Forelimb muscle (tissue), 1 donor: ENCODE data around the gene CDK17. TPM values are rescaled to one million over a fixed set of nuclear protein-coding genes. Genes with fewer than 3 reads are reported as not detected.
"Not testable (repeated sequence)": the region's sequence is repeated elsewhere in the genome, so short reads cannot be mapped to it uniquely, and the experiment has no call there.

Experiments used
- DNase-seq: peaks from one replicate; pipeline ENCODE4 v3.0.0-alpha.2; 2013; ENCODE audit warnings: low read depth
- polyA plus RNA-seq: library from polyadenylated mRNA; unstranded; fragments of 120-200 nt; gene quantifications from one replicate; pipeline ENCODE4 v1.2.1, GENCODE V29; 2013; ENCODE audit not compliant: insufficient read length

Gene CDK17
- polyA plus RNA-seq, 1 donor: 27.3 TPM

DNA sequence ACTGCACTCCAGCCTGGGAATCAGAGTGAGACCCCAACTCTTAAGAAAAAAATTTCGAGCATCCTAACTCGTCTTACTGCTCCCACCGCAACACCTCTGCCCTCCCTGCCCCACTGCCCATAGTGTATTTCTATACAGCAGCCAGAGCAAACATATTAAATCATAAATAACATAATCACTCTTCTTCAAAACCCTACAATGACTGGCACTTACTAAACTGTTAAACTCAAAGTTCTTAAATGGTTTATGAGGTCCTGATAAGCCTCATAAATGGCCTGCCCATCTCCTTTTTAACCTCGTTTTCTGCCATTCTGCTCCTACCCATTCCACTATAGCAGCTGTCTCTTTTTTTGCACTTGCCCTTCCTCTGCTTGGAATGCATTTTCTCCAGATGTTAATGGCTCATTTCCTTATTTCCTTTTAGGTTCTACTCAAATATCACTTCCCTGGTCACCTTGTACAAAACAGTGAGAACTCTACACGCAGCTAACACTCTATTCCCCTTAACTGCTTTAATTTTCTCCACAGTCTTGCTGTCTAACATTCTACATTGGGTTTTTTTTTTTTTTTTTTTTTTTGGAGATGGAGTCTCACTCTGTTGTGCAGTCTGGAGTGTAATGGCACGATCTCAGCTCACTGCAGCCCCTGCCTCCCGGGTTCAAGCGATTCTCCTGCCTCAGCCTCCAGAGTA is 45.2 kb downstream of the CDK17 start:
- DNase-seq: no peak

DNA sequence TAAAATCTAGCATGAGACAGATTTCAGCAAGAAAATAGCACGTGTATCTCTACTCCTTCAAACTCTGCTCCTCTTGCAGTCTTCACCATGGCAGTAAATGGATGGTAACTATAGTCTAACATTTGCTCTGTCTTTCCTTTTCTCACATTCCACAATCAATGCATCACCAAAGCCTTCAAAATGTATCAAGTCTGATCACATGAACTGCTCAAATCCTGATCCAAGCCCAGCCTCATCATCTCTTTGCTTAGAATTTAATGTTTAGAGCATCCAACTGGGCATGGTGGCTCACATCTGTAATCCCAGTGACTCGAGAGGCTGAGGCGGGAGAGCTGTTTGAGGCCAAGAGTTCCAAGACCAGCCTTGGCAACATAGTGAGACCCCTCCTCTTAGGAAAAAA is 45.9 kb downstream of the CDK17 start:
- no peak for DNase-seq

DNA sequence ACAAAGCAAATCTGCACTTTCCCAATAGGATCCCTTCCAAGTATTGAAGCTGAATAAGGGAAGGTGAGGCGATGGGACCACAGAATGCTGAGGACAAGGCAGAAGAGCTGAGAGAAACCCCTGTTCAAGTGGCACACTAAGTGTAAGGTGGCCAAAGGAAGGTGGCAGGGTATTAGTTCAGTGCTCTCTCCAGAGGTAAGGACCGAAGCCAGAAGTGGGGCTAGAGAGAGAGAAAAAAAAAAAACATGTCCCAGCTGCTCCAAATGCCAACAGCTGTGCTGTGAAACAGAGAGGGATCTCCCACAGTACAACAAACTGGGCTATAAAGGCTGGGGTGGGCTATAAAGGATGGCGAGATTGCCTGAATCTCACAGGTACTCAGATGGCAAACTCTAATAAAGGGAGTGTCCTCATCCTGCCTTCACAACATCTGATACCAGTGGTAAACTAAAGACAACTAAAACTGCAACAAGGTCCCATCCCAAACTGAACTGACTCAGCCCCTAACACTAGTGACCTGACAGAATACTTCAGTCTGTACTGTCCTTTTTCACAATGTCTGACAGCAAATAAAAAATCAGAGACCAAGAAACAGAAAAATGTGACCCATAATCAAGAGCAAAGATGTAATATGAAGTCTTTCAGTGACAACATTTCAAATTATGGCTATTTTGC is 47.9 kb downstream of the CDK17 start:
- DNase-seq: no peak

DNA sequence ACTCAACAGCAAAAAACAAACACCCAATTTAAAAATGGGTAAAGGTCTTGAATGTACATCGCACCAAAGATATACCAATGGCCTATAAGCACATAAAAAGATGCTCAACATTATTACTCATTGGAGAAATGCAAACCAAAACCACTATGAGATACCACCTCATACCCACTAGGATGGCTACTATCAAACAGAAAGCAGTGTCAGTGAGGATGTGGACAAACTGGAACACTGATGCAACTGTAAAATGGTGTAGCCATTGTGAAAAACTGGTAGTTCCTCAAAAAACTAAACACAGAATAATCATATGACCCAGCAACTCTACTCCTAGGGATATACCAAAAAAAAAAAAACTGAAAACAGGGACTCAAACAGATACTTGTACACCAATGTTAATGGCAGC is 49.3 kb downstream of the CDK17 start:
- DNase-seq: no peak

DNA sequence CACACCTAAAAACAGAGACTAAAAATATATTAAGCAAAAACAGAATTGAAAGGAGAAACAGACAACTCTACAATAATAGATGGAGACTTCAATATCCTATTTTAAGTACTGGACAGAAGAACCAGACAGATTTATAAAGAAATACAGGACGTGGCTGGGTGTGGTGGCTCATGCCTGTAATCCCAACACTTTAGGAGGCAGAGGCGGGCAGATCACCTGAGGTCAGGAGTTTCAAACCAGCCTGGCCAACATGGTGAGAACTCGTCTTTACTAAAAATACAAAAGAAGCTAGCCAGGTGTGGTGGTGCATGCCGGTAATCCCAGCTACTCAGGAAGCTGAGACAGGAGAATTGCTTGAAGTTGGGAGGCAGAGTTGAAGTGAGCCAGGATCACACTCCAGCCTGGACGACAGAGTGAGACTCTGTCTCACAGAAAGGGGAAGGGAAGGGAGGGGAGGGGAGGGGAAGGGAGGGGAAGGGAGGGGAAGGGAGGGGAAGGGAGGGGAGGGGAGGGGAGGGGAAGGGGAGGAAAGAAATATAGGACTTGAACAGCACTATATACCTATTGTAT is 53.0 kb downstream of the CDK17 start:
- DNase-seq: no peak

DNA sequence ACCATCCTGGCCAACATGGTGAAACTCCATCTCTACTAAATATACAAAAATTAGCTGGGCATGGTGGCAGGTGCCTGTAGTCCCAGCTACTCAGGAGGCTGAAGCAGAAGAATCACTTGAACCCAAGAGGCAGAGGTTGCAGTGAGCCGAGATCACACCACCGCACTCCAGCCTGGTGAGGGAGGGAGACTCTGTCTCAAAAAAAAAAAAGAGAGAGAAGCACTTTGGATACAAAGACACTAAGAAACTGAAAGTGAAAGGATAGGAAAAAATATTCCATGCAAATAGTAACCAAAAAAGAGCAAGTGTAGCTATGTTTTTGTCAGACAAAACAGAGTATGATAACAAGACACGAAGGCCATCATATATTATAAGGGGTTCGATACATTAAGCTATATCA is 53.5 kb downstream of the CDK17 start:
- DNase-seq: not testable (repeated sequence)

DNA sequence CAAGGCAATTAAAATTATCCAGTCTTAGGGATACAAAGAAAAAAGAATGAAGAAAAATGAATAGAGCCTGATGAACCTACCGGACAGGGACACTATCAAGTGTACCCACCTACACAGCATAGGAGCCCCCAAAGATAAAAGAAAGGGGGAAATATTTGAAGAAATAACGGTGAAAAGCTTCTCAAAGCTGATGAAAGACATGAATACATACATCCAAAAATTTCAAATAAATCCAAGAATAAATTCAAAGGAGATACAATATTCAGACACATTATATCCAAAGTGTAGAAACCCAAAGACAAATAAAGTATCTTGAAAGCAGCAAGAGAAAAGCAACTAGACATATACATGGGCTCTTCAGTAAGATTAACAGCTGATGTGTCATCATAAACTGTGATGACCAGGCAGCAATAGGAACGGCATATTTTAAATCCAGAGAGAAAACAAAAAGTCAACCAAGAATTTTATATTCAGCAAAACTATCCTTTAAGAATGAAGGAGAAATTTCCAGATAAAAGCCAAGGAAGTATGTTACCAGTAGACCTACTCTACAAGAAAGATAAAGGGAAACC is 56.0 kb downstream of the CDK17 start:
- no peak for DNase-seq

DNA sequence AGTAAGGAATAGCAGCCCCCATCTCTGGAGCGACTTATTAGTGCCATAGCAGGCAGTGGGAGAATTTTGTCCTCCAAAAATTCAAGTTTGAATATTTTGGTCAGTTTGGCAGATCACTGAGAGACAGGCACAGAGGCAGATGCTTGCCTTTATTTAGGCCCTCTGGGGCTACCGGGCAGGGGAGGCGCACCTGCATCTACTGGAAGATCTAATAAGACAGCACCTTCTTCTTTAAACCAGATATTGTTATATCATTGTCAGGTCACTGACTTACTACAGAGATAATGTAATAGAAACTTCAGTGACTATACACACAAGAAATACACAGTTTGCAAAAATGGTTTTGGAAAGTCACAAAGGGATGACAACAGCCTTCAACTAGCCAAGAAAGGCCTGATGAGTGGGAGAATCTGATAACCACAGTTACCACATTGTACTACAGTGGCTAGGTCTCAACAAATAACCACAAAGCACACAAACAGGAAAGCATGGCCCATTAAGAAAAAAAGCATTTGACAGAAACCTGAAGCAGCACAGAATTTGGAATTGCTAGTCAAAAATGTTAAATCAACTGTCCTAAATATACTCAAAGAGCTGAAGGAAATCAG is 56.8 kb downstream of the CDK17 start:
- no peak for DNase-seq

DNA sequence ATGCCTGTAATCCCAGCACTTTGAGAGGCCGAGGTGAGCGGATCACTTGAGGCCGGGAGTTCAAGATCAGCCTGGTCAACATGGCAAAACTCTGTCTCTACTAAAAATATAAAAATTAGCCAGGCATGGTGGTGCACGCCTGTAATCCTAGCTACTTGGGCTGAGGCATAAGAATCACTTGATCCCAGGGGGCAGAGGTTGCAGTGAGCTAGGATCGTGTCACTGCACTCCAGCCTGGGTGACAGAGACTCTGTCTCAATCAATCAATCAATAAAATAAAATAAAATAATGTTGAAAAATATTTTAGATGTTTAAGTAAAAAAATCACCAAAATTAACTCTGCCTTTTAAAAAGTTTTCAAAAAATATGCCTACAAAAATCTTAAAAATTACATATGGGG is 60.6 kb downstream of the CDK17 start:
- not testable (repeated sequence) for DNase-seq

DNA sequence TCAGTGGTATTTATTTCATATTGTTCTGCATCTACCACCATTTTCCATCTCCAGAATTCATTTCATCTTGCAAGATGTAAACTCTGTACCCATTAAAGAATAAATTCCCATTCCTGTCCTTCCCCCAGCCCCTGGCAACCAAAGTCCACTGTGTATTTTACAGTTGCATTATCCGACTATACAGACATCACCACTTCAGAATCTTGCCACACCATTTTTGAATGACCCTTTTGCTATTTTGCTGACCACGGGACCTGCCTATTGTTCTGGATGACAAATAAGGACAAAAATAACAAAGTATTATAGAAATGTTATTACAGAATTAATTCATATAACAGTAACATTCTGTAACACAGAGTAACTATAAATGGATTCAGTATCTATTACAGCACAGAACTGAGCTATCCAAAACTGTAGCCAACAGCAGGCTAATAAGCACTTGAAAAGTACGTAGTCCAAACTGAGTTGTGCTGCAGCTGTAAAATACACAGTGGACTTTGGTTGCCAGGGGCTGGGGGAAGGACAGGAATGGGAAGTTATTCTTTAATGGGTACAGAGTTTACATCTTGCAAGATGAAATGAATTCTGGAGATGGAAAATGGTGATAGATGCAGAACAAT is 61.3 kb downstream of the CDK17 start:
- DNase-seq: no peak

DNA sequence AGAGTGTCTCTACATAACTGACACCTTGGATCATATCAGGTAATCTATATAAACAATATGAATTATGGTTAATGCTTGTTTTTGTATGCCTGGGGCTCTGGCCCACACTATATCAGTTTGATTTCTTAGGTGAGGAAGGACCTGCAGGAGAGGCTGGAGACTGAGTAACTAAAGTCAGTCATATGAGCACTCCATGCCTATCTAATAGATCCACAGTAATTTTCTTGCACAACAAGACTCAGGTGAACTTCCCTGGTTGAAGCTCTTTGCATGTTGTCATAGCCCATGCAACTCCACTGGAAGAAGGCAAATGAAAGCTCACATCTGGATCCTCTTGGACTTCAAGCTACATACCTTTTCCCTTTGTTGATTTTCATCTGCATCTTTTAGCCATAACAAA is 62.3 kb downstream of the CDK17 start:
- no peak for DNase-seq

DNA sequence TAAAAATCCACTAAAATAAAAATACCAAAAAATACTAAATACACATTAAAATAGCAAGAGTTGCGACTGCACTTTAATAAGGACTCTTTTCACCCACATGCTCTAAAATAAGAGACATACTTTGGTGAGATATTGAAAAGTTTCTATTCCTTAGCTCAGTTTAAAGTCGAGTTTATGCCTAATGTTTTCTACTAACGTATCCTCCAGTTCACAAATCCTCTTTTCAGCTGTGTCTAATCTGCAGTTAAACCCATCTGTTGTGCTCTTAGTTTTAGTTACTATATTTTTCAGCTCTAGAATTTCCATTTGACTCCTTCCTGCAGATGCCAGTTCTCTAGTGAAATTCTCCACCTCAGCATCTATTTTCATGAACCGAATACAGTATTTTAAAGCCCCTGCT is 63.8 kb downstream of the CDK17 start:
- no peak for DNase-seq

DNA sequence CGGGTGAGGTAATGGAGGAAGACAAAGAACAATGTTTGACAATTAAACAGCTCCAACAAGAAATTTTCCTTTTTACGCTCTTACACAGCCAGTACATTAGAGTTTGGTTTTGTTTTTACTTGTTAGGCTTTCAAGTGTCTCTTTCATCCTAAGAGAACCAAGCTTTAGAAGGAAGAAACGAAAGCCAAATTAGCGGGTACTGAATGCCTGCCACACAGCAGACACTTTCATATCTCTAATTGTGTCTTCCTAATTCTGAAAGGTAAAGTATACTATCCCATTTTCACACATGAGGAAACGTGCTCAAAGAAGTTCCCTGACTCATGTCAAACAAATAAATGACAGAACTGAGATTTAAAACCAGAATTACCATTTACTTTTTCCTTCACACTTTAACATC is 65.0 kb downstream of the CDK17 start:
- no peak for DNase-seq

DNA sequence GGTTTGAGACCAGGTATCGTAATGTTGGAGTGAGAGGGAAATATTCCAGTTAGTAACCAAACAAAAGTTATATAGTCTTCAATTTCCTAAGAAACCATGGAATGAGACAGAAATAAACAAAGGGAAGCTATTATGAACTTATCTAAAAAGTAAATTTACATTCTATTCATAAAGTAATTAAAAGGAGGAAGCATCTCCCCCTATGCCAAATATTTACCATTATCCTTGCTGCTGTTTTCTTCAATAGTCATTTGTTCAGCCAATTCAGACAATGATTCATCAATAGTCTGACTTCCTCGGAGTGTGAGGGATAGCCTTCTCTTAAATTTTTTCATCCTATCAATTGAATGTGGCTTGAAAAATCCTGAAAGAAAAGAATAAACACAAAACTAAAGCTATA is 65.7 kb downstream of the CDK17 start:
- no peak for DNase-seq

DNA sequence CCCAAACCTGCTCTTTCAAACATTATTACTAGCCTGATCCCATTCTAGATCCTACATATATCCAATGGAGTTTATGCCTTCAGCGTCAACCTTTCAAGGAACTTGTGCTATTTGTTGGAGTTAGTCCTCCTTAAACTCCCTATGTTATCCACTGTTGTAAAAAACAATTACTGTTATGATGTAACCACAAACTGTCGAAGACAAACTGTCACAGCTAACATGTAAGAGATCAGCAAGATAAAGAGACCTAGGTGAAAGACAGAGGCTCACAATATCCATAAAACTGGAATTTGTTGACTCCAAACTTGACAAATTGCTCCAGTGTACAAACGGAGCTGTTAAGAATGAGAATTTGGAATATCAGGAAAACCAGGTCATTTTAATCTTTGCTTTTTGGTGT is 70.7 kb downstream of the CDK17 start:
- DNase-seq: no peak

DNA sequence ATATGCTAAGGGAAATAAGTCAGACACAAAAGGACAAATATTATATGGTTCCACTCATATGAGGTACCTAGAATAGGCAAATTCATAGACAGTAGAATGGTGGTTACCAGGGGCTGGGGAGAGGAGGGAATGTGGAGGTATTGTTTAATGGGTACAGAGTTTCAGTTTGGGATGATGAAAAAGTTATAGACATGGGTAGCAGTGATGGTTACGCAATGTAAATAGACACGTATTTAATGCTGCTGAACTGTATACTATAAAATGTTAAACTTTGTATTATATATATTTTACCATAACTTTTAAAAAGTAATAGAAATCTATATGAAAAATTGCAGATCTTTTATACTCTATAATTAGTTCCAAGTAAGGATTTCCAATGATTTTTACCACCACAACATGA is 71.2 kb downstream of the CDK17 start:
- DNase-seq: no peak

DNA sequence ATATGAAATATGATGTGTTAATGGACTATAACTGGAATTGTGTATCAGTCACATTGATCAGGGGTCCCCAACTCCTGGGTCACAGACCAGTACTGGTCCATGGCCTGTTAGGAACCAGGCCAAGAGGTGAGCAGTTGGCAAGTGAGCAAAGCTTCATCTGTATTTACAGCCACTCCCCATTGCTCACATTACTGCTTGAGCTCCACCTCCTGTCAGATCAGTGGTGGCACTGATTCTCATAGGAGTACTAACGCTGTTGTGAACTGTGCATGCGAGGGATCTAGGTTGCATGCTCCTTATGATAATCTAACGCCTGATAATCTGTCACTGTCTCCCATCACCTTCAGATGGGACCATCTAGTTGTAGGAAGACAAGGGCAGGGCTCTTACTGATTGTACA is 72.3 kb downstream of the CDK17 start:
- DNase-seq: no peak

DNA sequence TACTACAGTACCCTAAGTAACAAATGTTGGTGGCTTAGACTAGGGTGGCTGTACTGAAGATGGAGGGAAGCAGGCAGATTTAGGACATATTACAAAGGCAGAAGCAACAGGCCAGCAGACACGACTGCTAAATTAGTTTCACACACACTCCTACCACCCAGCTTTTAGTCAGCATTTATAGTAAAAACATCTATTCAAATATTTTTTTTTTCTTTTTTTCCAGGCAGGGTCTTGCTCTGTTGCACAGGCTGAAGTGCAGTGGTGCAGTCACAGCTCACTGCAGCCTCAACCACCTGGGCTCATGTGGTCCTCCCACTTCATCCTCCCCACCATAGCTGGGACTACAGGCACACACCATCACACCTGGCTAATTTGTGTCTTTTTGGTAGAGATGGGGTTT is 72.9 kb downstream of the CDK17 start:
- DNase-seq: no peak

DNA sequence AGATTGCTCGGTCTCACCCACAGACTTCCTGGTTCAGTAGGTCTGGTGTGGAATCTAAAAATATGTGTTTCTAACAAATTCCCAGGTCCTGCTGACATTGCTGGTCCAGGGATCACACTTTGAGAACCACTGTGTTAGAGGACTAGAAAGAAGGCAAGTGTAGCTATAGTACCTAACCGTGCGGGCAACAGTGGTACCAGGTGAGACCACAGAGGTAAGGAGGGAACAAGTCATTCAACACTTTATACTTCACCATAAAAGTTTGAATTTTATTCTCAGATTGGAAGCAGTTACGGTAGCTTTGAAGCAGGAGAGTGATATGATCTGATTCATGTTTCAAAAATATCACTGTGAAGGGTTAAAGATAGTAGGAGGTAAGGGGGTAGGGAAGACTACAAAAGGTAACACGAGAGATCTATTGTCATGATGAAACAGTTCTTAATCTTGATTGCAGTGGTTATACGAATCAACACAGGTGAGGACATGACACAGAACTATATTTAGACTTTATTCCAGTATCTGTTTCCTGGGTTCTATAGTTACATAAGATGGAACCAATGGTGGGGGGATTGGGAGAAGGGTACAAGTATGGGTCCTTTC is 73.5 kb downstream of the CDK17 start:
- DNase-seq: no peak

DNA sequence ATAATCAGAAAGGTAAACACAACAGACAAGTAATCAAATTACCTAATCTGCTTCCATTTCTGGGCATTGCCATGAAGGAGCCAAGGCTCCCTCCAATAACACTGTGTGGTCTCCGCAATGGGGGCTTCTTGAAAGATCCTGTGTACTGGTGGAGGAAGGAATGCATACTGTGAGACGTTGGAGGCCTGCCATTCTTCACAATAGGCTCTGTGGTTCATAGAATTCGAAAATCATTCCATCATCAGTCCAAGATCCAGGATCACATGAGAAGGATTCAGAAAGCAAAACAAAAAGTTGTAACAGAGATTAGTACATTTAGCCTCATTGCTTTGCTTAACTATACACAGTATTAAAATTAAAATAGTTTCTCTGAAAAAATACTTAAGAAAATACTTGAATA is 76.3 kb downstream of the CDK17 start:
- no peak for DNase-seq

DNA sequence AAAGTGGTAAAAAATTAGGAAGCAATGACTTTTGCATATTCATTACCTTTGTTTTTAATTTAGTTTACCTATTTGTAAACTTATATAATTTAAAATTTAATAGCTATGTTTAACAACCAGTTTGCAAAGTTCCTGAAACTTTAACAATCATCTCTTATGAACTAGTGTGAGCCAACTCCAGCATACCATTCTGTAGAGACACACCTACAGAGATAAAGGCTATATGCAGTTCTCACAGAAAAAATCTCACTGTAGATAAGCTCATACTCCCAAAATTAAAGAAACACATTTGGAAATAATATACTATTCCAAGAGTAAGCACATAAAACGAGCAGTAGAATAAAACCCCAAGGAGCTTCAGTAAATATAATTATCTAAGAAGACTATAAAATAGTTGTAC is 77.5 kb downstream of the CDK17 start:
- no peak for DNase-seq

DNA sequence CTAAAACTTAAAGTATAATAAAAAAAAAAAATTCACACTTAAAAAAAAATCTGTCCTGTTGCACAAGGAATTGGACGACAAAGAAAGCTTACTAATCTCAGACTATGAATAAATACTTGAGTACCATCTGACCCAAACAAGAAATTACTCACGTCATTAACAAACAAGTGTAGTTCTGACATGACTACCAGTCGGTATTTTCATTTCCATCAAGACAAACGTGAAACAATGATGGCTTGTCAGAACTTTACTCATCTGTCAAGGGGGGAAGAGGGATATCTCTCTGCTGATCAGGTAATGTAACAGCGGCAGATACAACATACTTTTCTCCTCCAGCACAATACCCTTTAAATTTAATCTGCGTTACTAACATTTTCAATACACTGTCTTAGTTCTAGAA is 78.3 kb downstream of the CDK17 start:
- no peak for DNase-seq
